Measurements from ENCODE around the gene WNT7A.

Gene WNT7A

GRCh38 chr3:13825821-13826220 is 54.0 kb downstream of the WNT7A start:
- DNase-seq (ENCODE audit: low read depth, low spot score), result no peak
- H3K27me3 ChIP-seq (ENCODE audit: insufficient read depth, insufficient read length), result peaks cover 12% of the 10 kb centered on the region
- H3K9me3 ChIP-seq (ENCODE audit: insufficient read depth, low read length), result no peaks in the 10 kb centered on the region
- H3K4me3 ChIP-seq (ENCODE audit: insufficient read length, low read depth), result no peak overlapping the region
- no peaks in the 10 kb centered on the region for H3K36me3 ChIP-seq (ENCODE audit: insufficient read depth, insufficient read length, low read length)
- H3K4me1 ChIP-seq (ENCODE audit: insufficient read depth, insufficient read length), result peaks cover 23% of the 10 kb centered on the region
- H3K9ac ChIP-seq (ENCODE audit: insufficient read length, low read depth), result no peak overlapping the region
- TF ChIP-seq ZNF274 (IDR thresholded peaks at IDR 0.05; ENCODE audit: low read depth, low read length) (no peak), YY1 (IDR thresholded peaks at IDR 0.05; ENCODE audit: insufficient read depth, insufficient read length) (no peak), SUZ12 (IDR thresholded peaks at IDR 0.05; ENCODE audit: extremely low read depth, insufficient read depth, insufficient read length) (no peak)

DNA sequence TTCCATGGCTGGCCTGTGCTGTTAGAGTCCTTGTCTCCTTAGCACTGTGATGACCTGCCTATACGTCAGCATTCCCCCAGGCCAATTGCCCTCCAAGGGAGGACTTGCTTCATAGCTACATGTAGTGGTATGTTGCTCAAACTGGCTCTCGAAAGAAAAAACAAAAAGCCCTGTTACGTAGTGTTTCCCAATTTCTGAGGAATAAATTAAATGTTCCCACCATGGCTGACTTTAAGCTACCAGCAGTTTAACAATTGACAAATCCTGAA is 54.6 kb downstream of the WNT7A start:
- no peak for TF ChIP-seq SUZ12 (IDR thresholded peaks at IDR 0.05; ENCODE audit: extremely low read depth, insufficient read depth, insufficient read length)
- no peak for TF ChIP-seq ZNF274 (IDR thresholded peaks at IDR 0.05; ENCODE audit: low read depth, low read length)
- no peak for TF ChIP-seq YY1 (IDR thresholded peaks at IDR 0.05; ENCODE audit: insufficient read depth, insufficient read length)

GRCh38 chr3:13824521-13825310 is 55.2 kb downstream of the WNT7A start:
- no peak for TF ChIP-seq YY1 (IDR thresholded peaks at IDR 0.05; ENCODE audit: insufficient read depth, insufficient read length)
- no peak for TF ChIP-seq SUZ12 (IDR thresholded peaks at IDR 0.05; ENCODE audit: extremely low read depth, insufficient read depth, insufficient read length)
- no peak for TF ChIP-seq ZNF274 (IDR thresholded peaks at IDR 0.05; ENCODE audit: low read depth, low read length)
- Histone ChIP-seq H3K9me3 (ENCODE audit: insufficient read depth, low read length) (no peaks in the 10 kb centered on the region), H3K27me3 (ENCODE audit: insufficient read depth, insufficient read length) (peaks cover 7% of the 10 kb centered on the region), H3K4me1 (ENCODE audit: insufficient read depth, insufficient read length) (peaks cover 23% of the 10 kb centered on the region), H3K36me3 (ENCODE audit: insufficient read depth, insufficient read length, low read length) (no peaks in the 10 kb centered on the region), H3K4me3 (ENCODE audit: insufficient read length, low read depth) (no peak overlapping the region), H3K9ac (ENCODE audit: insufficient read length, low read depth) (no peak overlapping the region)
- DNase-seq (ENCODE audit: low read depth, low spot score), result no peak

More for the DNA sequence above, 54.6 kb downstream of the WNT7A start:
- H3K36me3 ChIP-seq (ENCODE audit: insufficient read depth, insufficient read length, low read length), result no peaks in the 10 kb centered on the region
- no peak overlapping the region for H3K4me3 ChIP-seq (ENCODE audit: insufficient read length, low read depth)
- H3K4me1 ChIP-seq (ENCODE audit: insufficient read depth, insufficient read length), result peaks cover 23% of the 10 kb centered on the region
- H3K27me3 ChIP-seq (ENCODE audit: insufficient read depth, insufficient read length), result peaks cover 11% of the 10 kb centered on the region
- no peak overlapping the region for H3K9ac ChIP-seq (ENCODE audit: insufficient read length, low read depth)
- DNase-seq (ENCODE audit: low read depth, low spot score), result no peak
- no peaks in the 10 kb centered on the region for H3K9me3 ChIP-seq (ENCODE audit: insufficient read depth, low read length)

- no peak for TF ChIP-seq SUZ12 (IDR thresholded peaks at IDR 0.05; ENCODE audit: extremely low read depth, insufficient read depth, insufficient read length)
- TF ChIP-seq ZNF274 (IDR thresholded peaks at IDR 0.05; ENCODE audit: low read depth, low read length), result no peak
- TF ChIP-seq YY1 (IDR thresholded peaks at IDR 0.05; ENCODE audit: insufficient read depth, insufficient read length), result no peak
- no peaks in the 10 kb centered on the region for H3K9me3 ChIP-seq (ENCODE audit: insufficient read depth, low read length)
Measured at GRCh38 chr3:13823692-13824091, 56.2 kb downstream of the WNT7A start.

DNA sequence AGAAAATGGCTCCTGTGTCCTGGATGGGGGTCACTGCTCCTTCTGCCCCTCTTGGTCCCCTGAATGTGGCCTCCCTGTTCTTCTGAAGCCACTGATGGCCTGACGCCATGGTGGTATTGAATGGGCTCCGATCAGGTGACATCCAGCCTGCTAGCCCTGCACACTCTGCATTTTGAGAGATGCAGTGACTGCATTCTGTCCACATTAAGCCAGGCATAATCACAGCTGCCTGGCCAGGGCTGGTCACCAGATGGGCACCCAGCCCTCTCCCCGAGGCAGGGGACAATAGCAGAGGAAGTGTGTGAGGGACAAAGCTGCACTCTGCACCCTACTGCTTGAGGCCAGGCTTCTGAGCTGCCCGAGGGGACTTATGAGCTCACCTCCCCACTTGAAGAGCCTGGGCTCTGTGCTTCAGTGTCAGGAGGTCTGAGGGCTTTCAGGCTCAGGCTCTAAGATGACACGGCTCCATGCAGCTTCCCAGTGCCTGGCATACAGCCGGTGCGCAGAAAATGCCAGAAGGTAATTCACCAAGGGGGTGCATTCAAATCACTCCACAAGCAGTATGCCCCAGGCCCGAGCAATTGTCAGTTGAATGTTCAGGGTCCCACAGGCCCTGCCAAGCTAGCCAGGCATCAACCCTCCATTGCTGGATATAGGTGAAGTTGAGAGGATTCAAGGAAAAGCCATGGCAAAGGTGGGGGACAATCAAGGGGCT is 56.8 kb downstream of the WNT7A start:
- no peaks in the 10 kb centered on the region for H3K27me3 ChIP-seq (ENCODE audit: insufficient read depth, insufficient read length)
- TF ChIP-seq YY1 (IDR thresholded peaks at IDR 0.05; ENCODE audit: insufficient read depth, insufficient read length) (no peak), SUZ12 (IDR thresholded peaks at IDR 0.05; ENCODE audit: extremely low read depth, insufficient read depth, insufficient read length) (no peak), ZNF274 (IDR thresholded peaks at IDR 0.05; ENCODE audit: low read depth, low read length) (no peak)
- H3K9me3 ChIP-seq (ENCODE audit: insufficient read depth, low read length), result no peaks in the 10 kb centered on the region
- no peak overlapping the region for H3K9ac ChIP-seq (ENCODE audit: insufficient read length, low read depth)
- no peak for DNase-seq (ENCODE audit: low read depth, low spot score)
- H3K4me3 ChIP-seq (ENCODE audit: insufficient read length, low read depth), result no peak overlapping the region
- no peaks in the 10 kb centered on the region for H3K36me3 ChIP-seq (ENCODE audit: insufficient read depth, insufficient read length, low read length)
- H3K4me1 ChIP-seq (ENCODE audit: insufficient read depth, insufficient read length), result peaks cover 23% of the 10 kb centered on the region

More at GRCh38 chr3:13823692-13824091, 56.2 kb downstream of the WNT7A start:
- H3K4me1 ChIP-seq (ENCODE audit: insufficient read depth, insufficient read length), result peaks cover 23% of the 10 kb centered on the region
- no peaks in the 10 kb centered on the region for H3K36me3 ChIP-seq (ENCODE audit: insufficient read depth, insufficient read length, low read length)
- no peak overlapping the region for H3K4me3 ChIP-seq (ENCODE audit: insufficient read length, low read depth)
- no peak overlapping the region for H3K9ac ChIP-seq (ENCODE audit: insufficient read length, low read depth)
- peaks cover 4% of the 10 kb centered on the region for H3K27me3 ChIP-seq (ENCODE audit: insufficient read depth, insufficient read length)
- no peak for DNase-seq (ENCODE audit: low read depth, low spot score)

GRCh38 chr3:13822042-13822441 is 57.8 kb downstream of the WNT7A start:
- H3K9me3 ChIP-seq (ENCODE audit: insufficient read depth, low read length), result peaks cover 6% of the 10 kb centered on the region; the same call in 1 of the 2 replicates
- peaks cover 23% of the 10 kb centered on the region for H3K4me1 ChIP-seq (ENCODE audit: insufficient read depth, insufficient read length)
- H3K4me3 ChIP-seq (ENCODE audit: insufficient read length, low read depth), result no peak overlapping the region
- no peaks in the 10 kb centered on the region for H3K36me3 ChIP-seq (ENCODE audit: insufficient read depth, insufficient read length, low read length)
- no peak for DNase-seq (ENCODE audit: low read depth, low spot score)
- H3K9ac ChIP-seq (ENCODE audit: insufficient read length, low read depth), result no peak overlapping the region
- H3K27me3 ChIP-seq (ENCODE audit: insufficient read depth, insufficient read length), result no peaks in the 10 kb centered on the region
- TF ChIP-seq SUZ12 (IDR thresholded peaks at IDR 0.05; ENCODE audit: extremely low read depth, insufficient read depth, insufficient read length) (no peak), ZNF274 (IDR thresholded peaks at IDR 0.05; ENCODE audit: low read depth, low read length) (no peak), YY1 (IDR thresholded peaks at IDR 0.05; ENCODE audit: insufficient read depth, insufficient read length) (no peak)

DNA sequence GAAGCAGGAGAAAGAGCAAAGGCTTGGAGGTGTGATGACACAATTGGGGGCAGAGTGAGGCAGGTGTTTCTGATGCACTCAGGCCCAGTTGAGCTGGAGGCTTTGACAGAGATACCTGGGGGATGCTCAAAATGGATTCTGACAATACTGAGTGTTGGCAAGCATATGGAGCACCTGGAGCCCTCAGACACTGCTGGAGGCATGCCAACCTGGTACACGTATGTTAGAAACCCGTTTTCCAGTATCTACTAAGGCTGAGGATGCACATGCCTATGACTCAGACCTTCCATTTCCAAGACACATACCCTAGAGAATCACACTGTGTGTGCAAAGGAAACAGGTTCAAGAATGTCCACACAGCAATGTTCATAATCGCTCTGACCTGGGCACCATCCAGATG is 58.7 kb downstream of the WNT7A start:
- Histone ChIP-seq H3K4me3 (ENCODE audit: insufficient read length, low read depth) (no peak overlapping the region), H3K9me3 (ENCODE audit: insufficient read depth, low read length) (peaks cover 15% of the 10 kb centered on the region; the same call in 1 of the 2 replicates), H3K36me3 (ENCODE audit: insufficient read depth, insufficient read length, low read length) (no peaks in the 10 kb centered on the region), H3K9ac (ENCODE audit: insufficient read length, low read depth) (no peak overlapping the region), H3K4me1 (ENCODE audit: insufficient read depth, insufficient read length) (peaks cover 18% of the 10 kb centered on the region), H3K27me3 (ENCODE audit: insufficient read depth, insufficient read length) (no peaks in the 10 kb centered on the region)
- TF ChIP-seq SUZ12 (IDR thresholded peaks at IDR 0.05; ENCODE audit: extremely low read depth, insufficient read depth, insufficient read length), result no peak
- TF ChIP-seq YY1 (IDR thresholded peaks at IDR 0.05; ENCODE audit: insufficient read depth, insufficient read length), result no peak
- TF ChIP-seq ZNF274 (IDR thresholded peaks at IDR 0.05; ENCODE audit: low read depth, low read length), result no peak
- DNase-seq (ENCODE audit: low read depth, low spot score), result no peak

Data from NT2/D1 (cell line).